CD1c-positive myeloid dendritic cell (primary cell): Measurements from ENCODE around the gene NHSL1.

Source experiments
- DNase-seq: peaks from one replicate; pipeline ENCODE4 v3.0.0-alpha.2; 2016; ENCODE audit errors: extremely low spot score

Gene NHSL1

GRCh38 chr6:138403801-138404665, 95.3 kb downstream of the NHSL1 start, which contains the start of gene HEBP2:
Gene HEBP2, plus strand, starts transcription at chr6:138404223. Its CDS starts 273 bp downstream, at chr6:138404496.
- peak; percentile 83 for DNase-seq

GRCh38 chr6:138403324-138403800, 95.9 kb downstream of the NHSL1 start:
- DNase-seq, result peak; percentile 14

GRCh38 chr6:138402838-138403187, 96.5 kb downstream of the NHSL1 start:
- no peak for DNase-seq

GRCh38 chr6:138401960-138402837, 97.1 kb downstream of the NHSL1 start:
- DNase-seq, result no peak

- no peak for DNase-seq
Observed at GRCh38 chr6:138400326-138400725, 99.0 kb downstream of the NHSL1 start.

- no peak for DNase-seq
Observed at GRCh38 chr6:138397128-138398122, 101.9 kb downstream of the NHSL1 start.

GRCh38 chr6:138396709-138397108, 102.6 kb downstream of the NHSL1 start:
- DNase-seq, result no peak

GRCh38 chr6:138393871-138394783, 105.2 kb downstream of the NHSL1 start:
- DNase-seq, result peak; percentile 41

GRCh38 chr6:138389551-138389950, 109.7 kb downstream of the NHSL1 start:
- DNase-seq, result no peak

- no peak for DNase-seq
Observed at GRCh38 chr6:138387577-138388368, 111.5 kb downstream of the NHSL1 start.

- no peak for DNase-seq
Observed at GRCh38 chr6:138386897-138387296, 112.4 kb downstream of the NHSL1 start.

GRCh38 chr6:138383776-138384175, 115.5 kb downstream of the NHSL1 start:
- DNase-seq, result no peak

GRCh38 chr6:138382498-138383265, 116.6 kb downstream of the NHSL1 start:
- DNase-seq, result no peak

- no peak for DNase-seq
Observed at GRCh38 chr6:138378463-138378862, 120.8 kb downstream of the NHSL1 start.

- no peak for DNase-seq
Observed at GRCh38 chr6:138377844-138378243, 121.5 kb downstream of the NHSL1 start, which contains the start of gene SMIM28. Gene SMIM28, plus strand, starts transcription at chr6:138377905. Its CDS starts 168 bp downstream, at chr6:138378073.

- DNase-seq, result no peak
Observed at GRCh38 chr6:138377042-138377441, 122.3 kb downstream of the NHSL1 start.

- DNase-seq, result no peak
Observed at GRCh38 chr6:138374815-138375214, 124.5 kb downstream of the NHSL1 start.

- no peak for DNase-seq
Observed at GRCh38 chr6:138374230-138374629, 125.1 kb downstream of the NHSL1 start.
